GM12878 (cell line): ENCODE data around the gene HSPA12B. TPM values are rescaled to one million over a fixed set of nuclear protein-coding genes. Genes with fewer than 3 reads are reported as not detected.

Experiments
- ATAC-seq: fragments of 200-7000 bp; cut with Tn5 transposase; 3 replicates; pipeline ENCODE4 v1.9.1; 2020; ENCODE audit warnings: mild to moderate bottlenecking, moderate library complexity
- BruUV-seq: library from RNA; stranded (reverse); fragments of 400-500 nt; replicated peaks from 2 replicates; lab custom pipeline; 2021; lab: Mats Ljungman, UMichigan
- CTCF ChIA-PET: fragments of 300-600 bp; sonication (Branson Sonifier 250); formaldehyde crosslinking; extraction: SDS; loops from one replicate; lab custom pipeline; 2021; ENCODE audit warnings: inconsistent platforms; lab: Yijun Ruan, JAX
- POLR2A ChIA-PET: fragments of 350-600 bp; formaldehyde crosslinking; extraction: SDS; loops from one replicate; lab custom pipeline; 2021; ENCODE audit warnings: inconsistent platforms; lab: Charles Lee
- RAD21 ChIA-PET: fragments of 300-600 bp; sonication (Branson Sonifier 250); formaldehyde crosslinking; loops from one replicate; lab custom pipeline; 2023; ENCODE audit warnings: antibody characterized with exemption; ENCODE audit not compliant: unreplicated experiment; lab: Charles Lee
- SMC1A ChIA-PET: fragments of 300-600 bp; sonication (Branson Sonifier 250); formaldehyde crosslinking; loops from one replicate; lab custom pipeline; 2023; ENCODE audit not compliant: unreplicated experiment, uncharacterized antibody; lab: Charles Lee
- DNase-seq: peaks from one replicate; pipeline ENCODE4 v3.0.0-alpha.2; 2011; ENCODE audit warnings: low read depth, low spot score
- FAIRE-seq: peaks from 3 replicates; lab custom pipeline; 2011; peaks lifted over from hg19 to GRCh38; lab: Jason Lieb, UNC
- H2AFZ ChIP-seq: 2 replicates; pipeline ENCODE4 v1.6.0; 2011; ENCODE audit warnings: low read depth, low read length, control low read depth; ENCODE audit not compliant: control insufficient read depth
- H3K27ac ChIP-seq: 2 replicates; pipeline ENCODE4 v1.5.1; 2011; ENCODE audit warnings: control low read depth; ENCODE audit not compliant: control insufficient read depth, insufficient read depth
- H3K27me3 ChIP-seq, 2 experiments: replicated peaks in 1 of 2; 2 replicates each; pipeline versions ENCODE4 v1.6.0 to v1.6.1; 2011; ENCODE audit warnings: low read length in 1 of 2; ENCODE audit not compliant: control insufficient read depth in 2 of 2, insufficient read depth in 2 of 2
- H3K36me3 ChIP-seq, 2 experiments: 2 replicates each; pipeline ENCODE4 v1.5.1; 2011; ENCODE audit warnings: low read length in 1 of 2; ENCODE audit not compliant: control insufficient read depth in 2 of 2, insufficient read depth in 2 of 2
- H3K4me1 ChIP-seq: 2 replicates; pipeline ENCODE4 v1.6.1; 2011; ENCODE audit warnings: mild to moderate bottlenecking, low read length, moderate library complexity, mixed read lengths; ENCODE audit not compliant: control insufficient read depth, insufficient read depth
- H3K4me2 ChIP-seq: 2 replicates; pipeline ENCODE4 v1.6.0; 2011; ENCODE audit warnings: control low read depth; ENCODE audit not compliant: control insufficient read depth, insufficient read depth
- H3K4me3 ChIP-seq: fragments of 200-600 bp; sonication (generic); 2 replicates; pipeline ENCODE4 v1.5.1; 2016
- H3K79me2 ChIP-seq: 2 replicates; pipeline ENCODE4 v1.6.0; 2011; ENCODE audit warnings: low read length; ENCODE audit not compliant: control insufficient read depth, insufficient read depth
- H3K9ac ChIP-seq: 2 replicates; pipeline ENCODE4 v1.8.0; 2011; ENCODE audit warnings: low read length, control low read depth, mixed read lengths; ENCODE audit not compliant: control insufficient read depth, insufficient read depth
- H3K9me3 ChIP-seq: replicated peaks from 3 replicates; pipeline ENCODE4 v1.5.1; 2011; ENCODE audit warnings: mild to moderate bottlenecking, low read length; ENCODE audit not compliant: control insufficient read depth, insufficient read depth
- H4K20me1 ChIP-seq: 2 replicates; pipeline ENCODE4 v1.6.0; 2011; ENCODE audit not compliant: control insufficient read depth, insufficient read depth
- BACH1 ChIP-seq: fragments of 450-650 bp; IDR thresholded peaks from 2 replicates; pipeline ENCODE4 v1.6.1; 2017; ENCODE audit warnings: mild to moderate bottlenecking, borderline replicate concordance
- BCL3 ChIP-seq: IDR thresholded peaks from 2 replicates; pipeline ENCODE4 v1.6.1; 2011; ENCODE audit warnings: borderline replicate concordance, low read depth, mild to moderate bottlenecking, moderate library complexity, low read length; ENCODE audit not compliant: insufficient read depth, poor library complexity, severe bottlenecking
- HSF1 ChIP-seq: fragments of 150-350 bp; IDR thresholded peaks from 2 replicates; pipeline ENCODE4 v1.6.1; 2014; ENCODE audit warnings: mild to moderate bottlenecking, low read depth, low read length
- SMARCA5 ChIP-seq: fragments of 450-650 bp; IDR thresholded peaks from 2 replicates; pipeline ENCODE4 v1.6.1; 2017; ENCODE audit warnings: mild to moderate bottlenecking
- TBL1XR1 ChIP-seq: IDR thresholded peaks from 2 replicates; pipeline ENCODE4 v1.6.1; 2012; ENCODE audit warnings: low read depth, low read length, improper control_type of control experiment
- ZBED1 ChIP-seq: IDR thresholded peaks from 2 replicates; pipeline ENCODE4 v1.6.1; 2016; ENCODE audit warnings: borderline replicate concordance
- ZNF217 ChIP-seq: fragments of 450-650 bp; IDR thresholded peaks from 2 replicates; pipeline ENCODE4 v1.6.1; 2017; ENCODE audit warnings: antibody characterized with exemption, mild to moderate bottlenecking
- WGBS: methylation state at CpG from one replicate; pipeline ENCODE4 v1.1.6; 2016; ENCODE audit warnings: low lambda C conversion rate; ENCODE audit not compliant: insufficient replicate concordance, insufficient coverage; ENCODE audit errors: missing lambda C conversion rate; 5-methylcytosine and 5-hydroxymethylcytosine counted together
- in situ Hi-C: fragments of 300-500 bp; cut with MboI; formaldehyde crosslinking; loops from 9 replicates; pipeline ENCODE4 v1.14.3; 2018; ENCODE audit warnings: mixed read lengths
- intact Hi-C: fragments of 100-400 bp; cut with micrococcal nuclease; formaldehyde crosslinking; loops from one replicate; pipeline ENCODE4 v1.14.2; 2022; ENCODE audit not compliant: unreplicated experiment
- polyA plus RNA-seq, 11 experiments: library from polyadenylated mRNA; depleted of rRNA in 4 of 11; unstranded in 6 of 11; stranded (reverse) in 5 of 11; fragments of >200 nt; fragmentation: Nextera tagmentation in 4 of 11; fragmentation: Illumina TruSeq in 1 of 11; extraction: Ambion mirVana in 4 of 11; extraction: Trizol in 1 of 11; gene quantifications; 1 replicate in 1 of 11; 2 replicates in 10 of 11; pipeline versions ENCODE4 v1.2.1 to v1.2.3, GENCODE V29; 2011 to 2016; ENCODE audit warnings: inconsistent platforms in 2 of 11, missing spikeins in 2 of 11, low read depth in 1 of 11
- total RNA-seq, 4 experiments: library from RNA; depleted of rRNA in 3 of 4; stranded (reverse); fragments of >200 nt in 3 of 4; fragmentation: Illumina TruSeq in 1 of 4; extraction: Trizol in 1 of 4; gene quantifications; 2 replicates each; pipeline versions ENCODE4 v1.2.1 to v1.2.3, GENCODE V29; 2013 to 2021

Gene HSPA12B
- total and polyA plus RNA-seq, 10 of the 15 experiments (the other 5 are each of a cell fraction or from before 2014, with no cell fraction given) = 0.08 TPM; not detected in 9

- ATAC-seq (no peak), FAIRE-seq (no peak), DNase-seq (no peak)
- no peak overlapping the region for H2AFZ ChIP-seq
- TF ChIP-seq HSF1 (no peak), BACH1 (no peak), SMARCA5 (no peak), ZBED1 (no peak), TBL1XR1 (no peak), BCL3 (no peak), ZNF217 (no peak)
- no TSS peak for BruUV-seq
- peaks cover 15% of the 10 kb centered on the region for H3K4me1 ChIP-seq
- RAD21 ChIA-PET = no interaction called here
- H3K36me3 ChIP-seq = no peaks in the 10 kb centered on the region
- WGBS = 58% methylated on average over 4 of the region's 4 CpGs
- H3K27ac ChIP-seq = no peak overlapping the region
- SMC1A ChIA-PET = interaction anchor here (1.0 kb wide), 1 partner anchor 353 kb away, joined by 3 read pairs; no protein-coding TSS in a partner anchor
- intact Hi-C loops = loop anchor here (5.0 to 10.0 kb wide), 3 partner anchors 48 to 136 kb away; partner anchors contain the start of genes ADISSP and SPEF1
- no peak overlapping the region for H3K4me3 ChIP-seq
- no peaks in the 10 kb centered on the region for H3K79me2 ChIP-seq
- POLR2A ChIA-PET = no interaction called here
- no peaks in the 10 kb centered on the region for H3K27me3 ChIP-seq
- CTCF ChIA-PET = interaction anchor here (0.6 to 3.2 kb wide), 4 partner anchors 8 to 135 kb away, joined by 3 to 21 read pairs (median 5); no protein-coding TSS in a partner anchor
- in situ Hi-C loops = no loop called here
- no peaks in the 10 kb centered on the region for H4K20me1 ChIP-seq
- H3K9ac ChIP-seq = no peak overlapping the region
- no peak overlapping the region for H3K4me2 ChIP-seq
- no peaks in the 10 kb centered on the region for H3K9me3 ChIP-seq
These were observed 13.4 kb upstream of the HSPA12B start for GRCh38 chr20:3719046-3719445.
